ENCODE measurements around the gene BASP1.
"Not testable (repeated sequence)": the region's sequence is repeated elsewhere in the genome, so short reads cannot be mapped to it uniquely, and the experiment has no call there.

GRCh38 chr5:17259012-17259411 is 41.6 kb downstream of the BASP1 start:
- TF ChIP-seq, protein P1, sequence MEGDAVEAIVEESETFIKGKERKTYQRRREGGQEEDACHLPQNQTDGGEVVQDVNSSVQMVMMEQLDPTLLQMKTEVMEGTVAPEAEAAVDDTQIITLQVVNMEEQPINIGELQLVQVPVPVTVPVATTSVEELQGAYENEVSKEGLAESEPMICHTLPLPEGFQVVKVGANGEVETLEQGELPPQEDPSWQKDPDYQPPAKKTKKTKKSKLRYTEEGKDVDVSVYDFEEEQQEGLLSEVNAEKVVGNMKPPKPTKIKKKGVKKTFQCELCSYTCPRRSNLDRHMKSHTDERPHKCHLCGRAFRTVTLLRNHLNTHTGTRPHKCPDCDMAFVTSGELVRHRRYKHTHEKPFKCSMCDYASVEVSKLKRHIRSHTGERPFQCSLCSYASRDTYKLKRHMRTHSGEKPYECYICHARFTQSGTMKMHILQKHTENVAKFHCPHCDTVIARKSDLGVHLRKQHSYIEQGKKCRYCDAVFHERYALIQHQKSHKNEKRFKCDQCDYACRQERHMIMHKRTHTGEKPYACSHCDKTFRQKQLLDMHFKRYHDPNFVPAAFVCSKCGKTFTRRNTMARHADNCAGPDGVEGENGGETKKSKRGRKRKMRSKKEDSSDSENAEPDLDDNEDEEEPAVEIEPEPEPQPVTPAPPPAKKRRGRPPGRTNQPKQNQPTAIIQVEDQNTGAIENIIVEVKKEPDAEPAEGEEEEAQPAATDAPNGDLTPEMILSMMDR (IDR thresholded peaks at IDR 0.05): not testable (repeated sequence)
- TF ChIP-seq EZH2, EZH2phosphoT487 (IDR thresholded peaks at IDR 0.05): not testable (repeated sequence)
